Activated CD8-positive, alpha-beta T cell treated with anti-CD3 and anti-CD28 coated beads for 36 hours (primary cell): ENCODE results near the gene AGBL4. TPM values are rescaled to one million over a fixed set of nuclear protein-coding genes. Genes with fewer than 3 reads are reported as not detected.

Experiments used
- ATAC-seq: fragments of 200-7000 bp; cut with Tn5 transposase; one replicate; pipeline ENCODE4 v1.10.0; 2021; ENCODE audit warnings: mild to moderate bottlenecking, moderate library complexity
- CTCF ChIA-PET: fragments of 350-600 bp; sonication (Branson Sonifier 250); formaldehyde crosslinking; loops from one replicate; lab custom pipeline; 2021; ENCODE audit warnings: antibody characterized with exemption; lab: Charles Lee
- POLR2A ChIA-PET: fragments of 350-600 bp; sonication (Branson Sonifier 250); formaldehyde crosslinking; loops from one replicate; lab custom pipeline; 2021; ENCODE audit warnings: antibody characterized with exemption; lab: Charles Lee
- DNase-seq: peaks from one replicate; pipeline ENCODE4 v3.0.0-alpha.2; 2020
- H3K27ac Mint-ChIP-seq: one replicate; pipeline ENCODE4 v1.8.0; 2021; ENCODE audit warnings: mild to moderate bottlenecking, mixed read lengths
- H3K27me3 Mint-ChIP-seq: one replicate; pipeline ENCODE4 v1.8.0; 2021; ENCODE audit warnings: mixed read lengths
- H3K36me3 Mint-ChIP-seq: one replicate; pipeline ENCODE4 v1.8.0; 2021; ENCODE audit warnings: low read depth, mixed read lengths
- H3K4me1 Mint-ChIP-seq: one replicate; pipeline ENCODE4 v1.8.0; 2021; ENCODE audit warnings: low read depth, mixed read lengths
- H3K4me3 Mint-ChIP-seq: one replicate; pipeline ENCODE4 v1.8.0; 2021; ENCODE audit warnings: mild to moderate bottlenecking, moderate library complexity, mixed read lengths
- H3K9me3 Mint-ChIP-seq: one replicate; pipeline ENCODE4 v1.8.0; 2021; ENCODE audit warnings: mixed read lengths
- intact Hi-C: fragments of 100-400 bp; cut with micrococcal nuclease; formaldehyde crosslinking; loops from one replicate; pipeline ENCODE4 v1.10.0; 2022
- total RNA-seq, 2 experiments: library from RNA; stranded (reverse); gene quantifications; one replicate each; pipeline ENCODE4 v1.2.3, GENCODE V29; 2021
- TF ChIP-seq, protein P1 (sequence below): fragments of 200-600 bp; IDR thresholded peaks from one replicate; pipeline ENCODE4 v1.8.0; 2022; ENCODE audit warnings: antibody characterized with exemption, mild to moderate bottlenecking

Gene AGBL4
- total RNA-seq, 2 experiments from 2014 or later = 0.14 TPM; not detected in 1

DNA sequence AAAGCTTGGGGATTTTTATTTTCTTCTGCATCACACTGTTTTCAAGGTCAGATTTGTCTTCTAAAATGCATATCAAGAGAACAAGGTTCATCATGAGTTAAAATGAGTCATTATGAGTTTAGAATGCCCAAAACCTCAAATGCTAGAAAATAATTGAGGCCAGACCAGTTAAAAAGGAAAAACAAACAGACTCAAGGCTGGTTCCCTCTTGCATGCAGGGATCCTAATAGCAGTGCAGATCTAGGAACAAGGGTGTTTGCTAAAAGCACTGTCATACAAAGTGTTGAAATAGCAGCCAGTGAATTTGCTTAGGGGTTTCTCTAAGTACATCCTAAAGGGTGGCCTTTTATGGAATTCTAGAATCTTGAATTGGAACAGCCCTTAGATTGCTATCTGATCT, 1262.3 kb downstream of the AGBL4 start:
- Mint-ChIP-seq H3K27ac (no peak overlapping the region), H3K36me3 (peaks cover 70% of the 10 kb centered on the region), H3K4me1 (peaks cover 40% of the 10 kb centered on the region), H3K27me3 (no peaks in the 10 kb centered on the region), H3K9me3 (no peaks in the 10 kb centered on the region), H3K4me3 (no peak overlapping the region)
- TF ChIP-seq, protein P1, sequence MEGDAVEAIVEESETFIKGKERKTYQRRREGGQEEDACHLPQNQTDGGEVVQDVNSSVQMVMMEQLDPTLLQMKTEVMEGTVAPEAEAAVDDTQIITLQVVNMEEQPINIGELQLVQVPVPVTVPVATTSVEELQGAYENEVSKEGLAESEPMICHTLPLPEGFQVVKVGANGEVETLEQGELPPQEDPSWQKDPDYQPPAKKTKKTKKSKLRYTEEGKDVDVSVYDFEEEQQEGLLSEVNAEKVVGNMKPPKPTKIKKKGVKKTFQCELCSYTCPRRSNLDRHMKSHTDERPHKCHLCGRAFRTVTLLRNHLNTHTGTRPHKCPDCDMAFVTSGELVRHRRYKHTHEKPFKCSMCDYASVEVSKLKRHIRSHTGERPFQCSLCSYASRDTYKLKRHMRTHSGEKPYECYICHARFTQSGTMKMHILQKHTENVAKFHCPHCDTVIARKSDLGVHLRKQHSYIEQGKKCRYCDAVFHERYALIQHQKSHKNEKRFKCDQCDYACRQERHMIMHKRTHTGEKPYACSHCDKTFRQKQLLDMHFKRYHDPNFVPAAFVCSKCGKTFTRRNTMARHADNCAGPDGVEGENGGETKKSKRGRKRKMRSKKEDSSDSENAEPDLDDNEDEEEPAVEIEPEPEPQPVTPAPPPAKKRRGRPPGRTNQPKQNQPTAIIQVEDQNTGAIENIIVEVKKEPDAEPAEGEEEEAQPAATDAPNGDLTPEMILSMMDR = no peak
- POLR2A ChIA-PET = no interaction called here
- intact Hi-C loops = no loop called here
- CTCF ChIA-PET = no interaction called here
- DNase-seq (no peak), ATAC-seq (no peak)

DNA sequence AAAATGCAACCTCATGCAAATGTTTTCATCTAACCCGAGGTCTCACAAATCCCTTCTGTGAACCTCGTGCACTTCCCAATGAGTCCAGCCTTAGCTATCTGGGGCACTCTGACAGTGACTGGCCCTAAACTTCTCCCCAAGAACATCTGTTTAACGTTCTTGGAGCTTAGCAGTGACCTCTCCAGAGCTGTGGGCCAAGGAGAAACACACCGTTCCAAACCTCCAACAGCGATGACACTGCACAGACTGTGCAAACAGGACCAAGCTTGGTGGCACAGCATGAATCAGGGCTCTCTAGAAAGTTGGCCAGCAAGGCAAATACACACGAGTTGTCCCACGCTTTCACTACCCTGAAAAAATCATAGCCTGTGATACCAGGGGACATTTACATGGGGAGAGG, 1262.9 kb downstream of the AGBL4 start:
- H3K36me3 Mint-ChIP-seq = peaks cover 70% of the 10 kb centered on the region
- H3K9me3 Mint-ChIP-seq = no peaks in the 10 kb centered on the region
- ATAC-seq (no peak), DNase-seq (no peak)
- TF ChIP-seq, protein P1 = no peak
- peaks cover 41% of the 10 kb centered on the region for H3K4me1 Mint-ChIP-seq
- ChIA-PET CTCF (no interaction called here), POLR2A (no interaction called here)
- H3K27ac Mint-ChIP-seq = no peak overlapping the region
- H3K4me3 Mint-ChIP-seq = no peak overlapping the region
- intact Hi-C loops = no loop called here
- no peaks in the 10 kb centered on the region for H3K27me3 Mint-ChIP-seq

DNA sequence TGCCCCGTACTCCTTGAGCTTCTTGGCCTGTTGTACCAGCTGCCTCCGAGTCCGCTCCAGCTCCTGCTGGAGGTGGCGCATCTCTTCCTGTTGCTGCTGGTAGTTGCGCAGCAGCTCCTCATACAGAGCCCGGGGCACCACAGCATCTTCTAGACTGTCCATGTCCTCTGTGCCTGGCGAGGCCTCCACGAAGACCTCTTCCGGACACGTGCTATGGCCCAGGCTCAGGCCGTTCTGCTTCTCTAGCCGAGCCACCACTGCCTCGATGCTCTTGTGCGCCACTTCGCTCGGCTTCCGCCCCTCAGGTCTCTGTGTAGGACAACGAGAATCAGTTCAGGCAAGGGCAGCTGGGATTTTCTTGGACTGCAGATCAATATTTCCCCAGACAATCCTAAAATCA, 1264.8 kb downstream of the AGBL4 start:
- Mint-ChIP-seq H3K4me3 (no peak overlapping the region), H3K27me3 (no peaks in the 10 kb centered on the region), H3K36me3 (peaks cover 74% of the 10 kb centered on the region), H3K9me3 (no peaks in the 10 kb centered on the region), H3K4me1 (peaks cover 40% of the 10 kb centered on the region), H3K27ac (no peak overlapping the region)
- TF ChIP-seq, protein P1 = no peak
- ChIA-PET POLR2A (interaction anchor here (1.1 kb wide), 1 partner anchor 20 kb away, joined by 3 read pairs; no protein-coding TSS in a partner anchor), CTCF (no interaction called here)
- intact Hi-C loops = no loop called here
- ATAC-seq (no peak), DNase-seq (no peak)

DNA sequence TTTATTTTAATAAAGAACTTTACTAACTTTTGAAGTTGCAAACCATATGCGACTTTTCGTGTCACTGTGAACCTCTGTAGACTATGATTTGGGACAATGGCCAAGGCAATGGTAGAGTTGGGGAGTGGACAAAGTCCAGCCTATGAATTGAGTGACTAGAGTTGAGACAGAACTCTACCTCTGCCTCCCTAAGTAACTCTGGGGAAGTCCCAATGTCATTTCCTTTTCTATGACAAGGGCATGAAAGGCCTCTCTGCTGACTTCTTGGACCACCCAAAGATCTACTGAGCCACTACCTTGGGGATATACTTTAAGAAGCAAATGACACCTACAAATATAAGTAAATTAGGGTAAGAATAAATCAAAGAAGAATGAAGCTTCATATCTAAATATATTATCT, 1266.4 kb downstream of the AGBL4 start:
- ATAC-seq (peak; percentile 75), DNase-seq (no peak)
- POLR2A ChIA-PET = interaction anchor here (1.3 kb wide), 1 partner anchor 16 kb away, joined by 4 read pairs; no protein-coding TSS in a partner anchor
- no peaks in the 10 kb centered on the region for H3K9me3 Mint-ChIP-seq
- CTCF ChIA-PET = no interaction called here
- H3K4me3 Mint-ChIP-seq = no peak overlapping the region
- H3K27me3 Mint-ChIP-seq = no peaks in the 10 kb centered on the region
- H3K27ac Mint-ChIP-seq = no peak overlapping the region
- intact Hi-C loops = no loop called here
- peaks cover 73% of the 10 kb centered on the region for H3K36me3 Mint-ChIP-seq
- H3K4me1 Mint-ChIP-seq = peaks cover 37% of the 10 kb centered on the region
- TF ChIP-seq, protein P1 = no peak

DNA sequence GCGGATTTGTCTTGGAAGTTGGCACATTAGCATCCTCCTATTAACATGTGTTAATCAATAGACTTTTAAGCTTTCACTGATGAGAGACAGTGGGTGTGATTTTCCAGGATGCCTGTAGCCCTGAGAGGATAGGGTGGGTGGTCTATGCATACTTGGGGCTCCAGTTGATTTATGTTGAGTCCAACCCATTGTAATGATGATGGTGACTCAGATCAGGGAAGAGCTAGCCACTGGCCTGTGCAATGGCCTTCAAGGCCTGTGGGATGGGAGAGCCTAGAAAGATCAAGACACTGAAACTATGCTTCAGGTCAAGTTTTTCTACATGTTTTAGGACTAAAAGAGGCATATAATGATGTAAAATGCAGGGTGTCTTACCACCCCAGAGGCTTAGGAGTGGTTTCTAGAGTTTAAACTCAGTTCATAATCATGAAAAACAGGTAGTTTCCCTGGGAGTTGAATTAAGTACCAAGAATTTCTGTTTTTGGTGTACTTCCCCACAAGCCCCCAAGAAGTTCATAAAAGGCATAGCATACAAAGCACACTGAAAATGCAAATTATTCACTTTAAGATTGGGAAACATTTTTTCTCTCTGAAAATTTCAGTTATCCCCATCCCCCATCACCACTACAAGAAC, 1267.0 kb downstream of the AGBL4 start:
- Mint-ChIP-seq H3K4me1 (peaks cover 38% of the 10 kb centered on the region), H3K27me3 (no peaks in the 10 kb centered on the region), H3K36me3 (peaks cover 76% of the 10 kb centered on the region), H3K27ac (peak overlapping the region; percentile 22), H3K4me3 (no peak overlapping the region), H3K9me3 (no peaks in the 10 kb centered on the region)
- TF ChIP-seq, protein P1 = no peak
- CTCF ChIA-PET = no interaction called here
- POLR2A ChIA-PET = interaction anchor here (1.3 kb wide), 1 partner anchor 17 kb away, joined by 4 read pairs; no protein-coding TSS in a partner anchor
- intact Hi-C loops = no loop called here
- ATAC-seq = peak; percentile 60
- no peak for DNase-seq
